HAP-1 (cell line): ENCODE measurements around the gene PRUNE1.
A peak's percentile ranks its signal among the peaks of the same experiment; 100 is the strongest.

Source experiments
- DNase-seq, 2 experiments: peaks; one replicate each; pipeline ENCODE4 v3.0.0-alpha.2; 2016 to 2020; ENCODE audit warnings: low spot score in 2 of 2
- H3K27me3 ChIP-seq: fragments of 250-450 bp; sonication (Bioruptor Pico); 2 replicates; pipeline ENCODE4 v1.5.1; 2020; ENCODE audit warnings: low read depth, mild to moderate bottlenecking, moderate library complexity
- H3K36me3 ChIP-seq: fragments of 250-450 bp; sonication (Bioruptor Pico); replicated peaks from 2 replicates; pipeline ENCODE4 v1.5.1; 2020; ENCODE audit warnings: mild to moderate bottlenecking
- H3K4me1 ChIP-seq: fragments of 250-450 bp; sonication (Bioruptor Pico); 2 replicates; pipeline ENCODE4 v1.5.1; 2020; ENCODE audit warnings: mild to moderate bottlenecking
- H3K4me3 ChIP-seq: fragments of 250-450 bp; sonication (Bioruptor Pico); 2 replicates; pipeline ENCODE4 v1.5.1; 2020; ENCODE audit warnings: mild to moderate bottlenecking, moderate library complexity
- H3K9me3 ChIP-seq: fragments of 250-450 bp; sonication (Bioruptor Pico); 2 replicates; pipeline ENCODE4 v1.5.1; 2020; ENCODE audit warnings: mild to moderate bottlenecking, moderate library complexity
- in situ Hi-C: fragments of 300-500 bp; cut with MboI; formaldehyde crosslinking; loops from 3 replicates; pipeline ENCODE4 v1.14.3; 2020; ENCODE audit warnings: low sequenced_read_pairs, inconsistent platforms, mixed read lengths

Gene PRUNE1

GRCh38 chr1:151059109-151060006 lies 51.1 kb downstream of the PRUNE1 start, which contains the start of gene CDC42SE1:
TSS of gene CDC42SE1 (minus strand) at chr1:151059622. CDS start at chr1:151055730, 3,892 bp downstream.
- Histone ChIP-seq H3K9me3 (no peaks in the 10 kb centered on the region), H3K4me1 (peaks cover 19% of the 10 kb centered on the region), H3K36me3 (peaks cover 32% of the 10 kb centered on the region), H3K4me3 (peak within 1 kb of the TSS; percentile 97), H3K27me3 (no peaks in the 10 kb centered on the region)
- DNase-seq: peak; percentile 90 to 91
- in situ Hi-C loops: no loop called here

GRCh38 chr1:151060007-151060656 lies 51.9 kb downstream of the PRUNE1 start, which contains the start of gene MLLT11:
TSS of gene MLLT11 (plus strand) at chr1:151060397. CDS start at chr1:151067225, 6,828 bp downstream.
- DNase-seq: peak; percentile 89 to 91
- no peaks in the 10 kb centered on the region for H3K9me3 ChIP-seq
- peak within 1 kb of the TSS; percentile 97 for H3K4me3 ChIP-seq
- peaks cover 25% of the 10 kb centered on the region for H3K36me3 ChIP-seq
- peaks cover 19% of the 10 kb centered on the region for H3K4me1 ChIP-seq
- H3K27me3 ChIP-seq: no peaks in the 10 kb centered on the region
- in situ Hi-C loops: no loop called here

- H3K4me1 ChIP-seq: peaks cover 19% of the 10 kb centered on the region
- H3K4me3 ChIP-seq: peak overlapping the region; percentile 97
- no peaks in the 10 kb centered on the region for H3K27me3 ChIP-seq
- peaks cover 22% of the 10 kb centered on the region for H3K36me3 ChIP-seq
- peak; percentile 40 to 68 for DNase-seq
- in situ Hi-C loops: no loop called here
- H3K9me3 ChIP-seq: no peaks in the 10 kb centered on the region
Observed at GRCh38 chr1:151060657-151061421, 52.6 kb downstream of the PRUNE1 start.

GRCh38 chr1:151061704-151062103 lies 53.5 kb downstream of the PRUNE1 start:
- DNase-seq: no peak
- Histone ChIP-seq H3K4me3 (peak overlapping the region; percentile 97; the same call in 1 of the 2 replicates), H3K36me3 (peaks cover 19% of the 10 kb centered on the region), H3K4me1 (peaks cover 16% of the 10 kb centered on the region), H3K9me3 (no peaks in the 10 kb centered on the region), H3K27me3 (no peaks in the 10 kb centered on the region)
- in situ Hi-C loops: no loop called here

- H3K9me3 ChIP-seq: no peaks in the 10 kb centered on the region
- no peak overlapping the region for H3K4me3 ChIP-seq
- peaks cover 9% of the 10 kb centered on the region for H3K4me1 ChIP-seq
- DNase-seq: no peak
- in situ Hi-C loops: no loop called here
- H3K36me3 ChIP-seq: peaks cover 15% of the 10 kb centered on the region
- no peaks in the 10 kb centered on the region for H3K27me3 ChIP-seq
Observed at GRCh38 chr1:151062741-151063371, 54.6 kb downstream of the PRUNE1 start.

- Histone ChIP-seq H3K36me3 (peaks cover 13% of the 10 kb centered on the region), H3K4me3 (no peak overlapping the region), H3K4me1 (peaks cover 8% of the 10 kb centered on the region), H3K9me3 (no peaks in the 10 kb centered on the region), H3K27me3 (no peaks in the 10 kb centered on the region)
- DNase-seq: no peak
- in situ Hi-C loops: no loop called here
Observed at GRCh38 chr1:151065089-151065645, 56.9 kb downstream of the PRUNE1 start.

- no peak for DNase-seq
- peaks cover 13% of the 10 kb centered on the region for H3K4me1 ChIP-seq
- H3K4me3 ChIP-seq: no peak overlapping the region
- in situ Hi-C loops: no loop called here
- H3K27me3 ChIP-seq: no peaks in the 10 kb centered on the region
- no peaks in the 10 kb centered on the region for H3K9me3 ChIP-seq
- peaks cover 13% of the 10 kb centered on the region for H3K36me3 ChIP-seq
Observed at GRCh38 chr1:151067185-151067584, 58.9 kb downstream of the PRUNE1 start.

- peaks cover 10% of the 10 kb centered on the region for H3K36me3 ChIP-seq
- no peak overlapping the region for H3K4me3 ChIP-seq
- no peaks in the 10 kb centered on the region for H3K9me3 ChIP-seq
- H3K4me1 ChIP-seq: peaks cover 13% of the 10 kb centered on the region
- in situ Hi-C loops: no loop called here
- no peaks in the 10 kb centered on the region for H3K27me3 ChIP-seq
- no peak for DNase-seq
Observed at GRCh38 chr1:151069103-151069486, 60.8 kb downstream of the PRUNE1 start.

GRCh38 chr1:151070474-151071276 lies 62.4 kb downstream of the PRUNE1 start, which contains the start of gene GABPB2:
TSS of gene GABPB2 (plus strand) at chr1:151070761. CDS start at chr1:151088190, 17,429 bp downstream.
- Histone ChIP-seq H3K9me3 (no peaks in the 10 kb centered on the region), H3K4me1 (peaks cover 13% of the 10 kb centered on the region), H3K27me3 (no peaks in the 10 kb centered on the region), H3K36me3 (peaks cover 5% of the 10 kb centered on the region; the same call in 1 of the 2 replicates), H3K4me3 (peak within 1 kb of the TSS; percentile 55)
- in situ Hi-C loops: no loop called here
- peak; percentile 91 to 95 for DNase-seq

GRCh38 chr1:151072224-151072623 lies 64.0 kb downstream of the PRUNE1 start:
- H3K27me3 ChIP-seq: no peaks in the 10 kb centered on the region
- DNase-seq: peak in 1 of 2 experiments; percentile 52
- no peak overlapping the region for H3K4me3 ChIP-seq
- no peaks in the 10 kb centered on the region for H3K9me3 ChIP-seq
- H3K4me1 ChIP-seq: peaks cover 13% of the 10 kb centered on the region
- in situ Hi-C loops: no loop called here
- no peaks in the 10 kb centered on the region for H3K36me3 ChIP-seq
